Measurements from ENCODE around the gene SORBS2. TPM values are rescaled to one million over a fixed set of nuclear protein-coding genes. Genes with fewer than 3 reads are reported as not detected.

Gene SORBS2
- polyA plus RNA-seq, 2 donors: 22.7 to 33.4 TPM

- H3K9me3 ChIP-seq (ENCODE audit: control insufficient read depth in 2 of 2, insufficient read depth in 1 of 2, low read depth in 1 of 2, low read length in 1 of 2): no peaks in the 10 kb centered on the region
- WGBS, 2 donors: 95 to 97% methylated on average over 8 of the region's 8 CpGs
- H3K27me3 ChIP-seq (ENCODE audit: control insufficient read depth in 1 of 2, insufficient read depth in 2 of 2, low read length in 2 of 2): no peaks in the 10 kb centered on the region
- H3K36me3 ChIP-seq (ENCODE audit: control insufficient read depth in 2 of 2, insufficient read depth in 2 of 2, low read length in 1 of 2): no peaks in the 10 kb centered on the region
- peaks cover 0 to 3% of the 10 kb centered on the region in 2 donors for H3K4me1 ChIP-seq (ENCODE audit: control insufficient read depth in 2 of 2, insufficient read depth in 2 of 2, low read length in 1 of 2)
- no peak overlapping the region for H3K27ac ChIP-seq (ENCODE audit: low read depth in 2 of 2, low read length in 1 of 2)
- no peak overlapping the region for H3K4me3 ChIP-seq (ENCODE audit: low read depth in 1 of 2, low read length in 2 of 2)
These were observed 109.8 kb downstream of the SORBS2 start for GRCh38 chr4:185702147-185702663.

DNA sequence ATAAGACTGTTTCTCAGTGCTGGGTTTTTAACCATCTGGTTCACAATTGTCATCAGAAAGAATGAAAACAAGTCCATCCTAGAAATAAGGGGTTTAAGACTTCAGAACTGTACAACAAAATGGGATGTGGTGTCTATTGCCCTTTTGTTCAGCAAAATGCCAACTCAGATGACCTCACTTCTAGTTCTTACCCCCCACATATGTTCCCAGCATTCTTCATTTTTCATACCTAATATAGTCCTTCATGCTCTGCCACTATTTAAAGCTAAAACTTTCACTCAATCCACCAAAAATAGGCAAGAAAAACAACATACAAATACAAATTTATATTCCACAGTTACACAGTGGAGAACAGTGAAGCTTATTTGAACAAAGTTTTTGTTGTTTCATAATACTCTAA, 111.4 kb downstream of the SORBS2 start:
- H3K27ac ChIP-seq (ENCODE audit: low read depth in 2 of 2, low read length in 1 of 2): no peak overlapping the region
- no peaks in the 10 kb centered on the region for H3K36me3 ChIP-seq (ENCODE audit: control insufficient read depth in 2 of 2, insufficient read depth in 2 of 2, low read length in 1 of 2)
- H3K4me3 ChIP-seq (ENCODE audit: low read depth in 1 of 2, low read length in 2 of 2): no peak overlapping the region
- H3K27me3 ChIP-seq (ENCODE audit: control insufficient read depth in 1 of 2, insufficient read depth in 2 of 2, low read length in 2 of 2): no peaks in the 10 kb centered on the region
- no peaks in the 10 kb centered on the region for H3K9me3 ChIP-seq (ENCODE audit: control insufficient read depth in 2 of 2, insufficient read depth in 1 of 2, low read depth in 1 of 2, low read length in 1 of 2)
- H3K4me1 ChIP-seq (ENCODE audit: control insufficient read depth in 2 of 2, insufficient read depth in 2 of 2, low read length in 1 of 2): peaks cover 0 to 3% of the 10 kb centered on the region in 2 donors

GRCh38 chr4:185700048-185700447, 111.9 kb downstream of the SORBS2 start:
- 52 to 56% methylated on average over 3 of the region's 3 CpGs for WGBS, 2 donors
- peaks cover 0 to 3% of the 10 kb centered on the region in 2 donors for H3K4me1 ChIP-seq (ENCODE audit: control insufficient read depth in 2 of 2, insufficient read depth in 2 of 2, low read length in 1 of 2)
- no peak overlapping the region for H3K4me3 ChIP-seq (ENCODE audit: low read depth in 1 of 2, low read length in 2 of 2)
- H3K9me3 ChIP-seq (ENCODE audit: control insufficient read depth in 2 of 2, insufficient read depth in 1 of 2, low read depth in 1 of 2, low read length in 1 of 2): no peaks in the 10 kb centered on the region
- no peaks in the 10 kb centered on the region for H3K27me3 ChIP-seq (ENCODE audit: control insufficient read depth in 1 of 2, insufficient read depth in 2 of 2, low read length in 2 of 2)
- no peak overlapping the region for H3K27ac ChIP-seq (ENCODE audit: low read depth in 2 of 2, low read length in 1 of 2)
- no peaks in the 10 kb centered on the region for H3K36me3 ChIP-seq (ENCODE audit: control insufficient read depth in 2 of 2, insufficient read depth in 2 of 2, low read length in 1 of 2)

DNA sequence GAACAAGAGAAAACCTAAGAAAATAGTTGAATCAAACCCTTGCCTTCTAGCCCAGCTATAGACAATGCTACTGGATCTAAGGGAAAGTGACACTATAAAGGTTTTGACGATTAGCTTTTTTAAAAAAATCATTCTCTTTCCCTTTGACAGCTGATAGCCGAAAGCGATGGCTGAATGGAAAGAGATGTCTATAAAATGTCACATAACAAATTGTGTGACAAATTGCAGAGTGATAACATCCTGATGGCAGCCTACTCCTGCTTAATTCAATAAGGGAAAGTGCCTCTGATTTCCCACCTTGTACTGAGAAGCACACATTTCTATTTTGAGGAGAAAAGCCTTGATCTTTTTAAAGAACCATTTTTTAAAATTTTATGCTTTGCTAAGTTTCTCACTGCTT, 114.5 kb downstream of the SORBS2 start:
- no peak overlapping the region for H3K27ac ChIP-seq (ENCODE audit: low read depth in 2 of 2, low read length in 1 of 2)
- H3K9me3 ChIP-seq (ENCODE audit: control insufficient read depth in 2 of 2, insufficient read depth in 1 of 2, low read depth in 1 of 2, low read length in 1 of 2): no peaks in the 10 kb centered on the region
- no peaks in the 10 kb centered on the region for H3K4me1 ChIP-seq (ENCODE audit: control insufficient read depth in 2 of 2, insufficient read depth in 2 of 2, low read length in 1 of 2)
- no peak overlapping the region for H3K4me3 ChIP-seq (ENCODE audit: low read depth in 1 of 2, low read length in 2 of 2)
- no peaks in the 10 kb centered on the region for H3K27me3 ChIP-seq (ENCODE audit: control insufficient read depth in 1 of 2, insufficient read depth in 2 of 2, low read length in 2 of 2)
- H3K36me3 ChIP-seq (ENCODE audit: control insufficient read depth in 2 of 2, insufficient read depth in 2 of 2, low read length in 1 of 2): no peaks in the 10 kb centered on the region
- WGBS, 2 donors: 89 to 90% methylated on average over 3 of the region's 3 CpGs

GRCh38 chr4:185695743-185696142, 116.3 kb downstream of the SORBS2 start:
- Histone ChIP-seq H3K27ac (ENCODE audit: low read depth in 2 of 2, low read length in 1 of 2) (no peak overlapping the region), H3K27me3 (ENCODE audit: control insufficient read depth in 1 of 2, insufficient read depth in 2 of 2, low read length in 2 of 2) (no peaks in the 10 kb centered on the region), H3K4me1 (ENCODE audit: control insufficient read depth in 2 of 2, insufficient read depth in 2 of 2, low read length in 1 of 2) (no peaks in the 10 kb centered on the region), H3K4me3 (ENCODE audit: low read depth in 1 of 2, low read length in 2 of 2) (no peak overlapping the region), H3K9me3 (ENCODE audit: control insufficient read depth in 2 of 2, insufficient read depth in 1 of 2, low read depth in 1 of 2, low read length in 1 of 2) (no peaks in the 10 kb centered on the region), H3K36me3 (ENCODE audit: control insufficient read depth in 2 of 2, insufficient read depth in 2 of 2, low read length in 1 of 2) (no peaks in the 10 kb centered on the region)
- WGBS, 2 donors: 95 to 97% methylated on average over 4 of the region's 4 CpGs

- no peak overlapping the region for H3K4me3 ChIP-seq (ENCODE audit: low read depth in 1 of 2, low read length in 2 of 2)
- H3K4me1 ChIP-seq (ENCODE audit: control insufficient read depth in 2 of 2, insufficient read depth in 2 of 2, low read length in 1 of 2): no peaks in the 10 kb centered on the region
- no peak overlapping the region for H3K27ac ChIP-seq (ENCODE audit: low read depth in 2 of 2, low read length in 1 of 2)
- H3K36me3 ChIP-seq (ENCODE audit: control insufficient read depth in 2 of 2, insufficient read depth in 2 of 2, low read length in 1 of 2): no peaks in the 10 kb centered on the region
- H3K9me3 ChIP-seq (ENCODE audit: control insufficient read depth in 2 of 2, insufficient read depth in 1 of 2, low read depth in 1 of 2, low read length in 1 of 2): no peaks in the 10 kb centered on the region
- WGBS, 2 donors: 74 to 75% methylated on average over 12 of the region's 12 CpGs
- no peaks in the 10 kb centered on the region for H3K27me3 ChIP-seq (ENCODE audit: control insufficient read depth in 1 of 2, insufficient read depth in 2 of 2, low read length in 2 of 2)
These were observed 118.3 kb downstream of the SORBS2 start for GRCh38 chr4:185693548-185694215.

- 84 to 96% methylated on average over 9 of the region's 9 CpGs for WGBS, 2 donors
- Histone ChIP-seq H3K27me3 (ENCODE audit: control insufficient read depth in 1 of 2, insufficient read depth in 2 of 2, low read length in 2 of 2) (no peaks in the 10 kb centered on the region), H3K27ac (ENCODE audit: low read depth in 2 of 2, low read length in 1 of 2) (no peak overlapping the region), H3K4me3 (ENCODE audit: low read depth in 1 of 2, low read length in 2 of 2) (no peak overlapping the region), H3K4me1 (ENCODE audit: control insufficient read depth in 2 of 2, insufficient read depth in 2 of 2, low read length in 1 of 2) (no peaks in the 10 kb centered on the region), H3K36me3 (ENCODE audit: control insufficient read depth in 2 of 2, insufficient read depth in 2 of 2, low read length in 1 of 2) (no peaks in the 10 kb centered on the region), H3K9me3 (ENCODE audit: control insufficient read depth in 2 of 2, insufficient read depth in 1 of 2, low read depth in 1 of 2, low read length in 1 of 2) (no peaks in the 10 kb centered on the region)
These were observed 122.6 kb downstream of the SORBS2 start for GRCh38 chr4:185689407-185689806.

GRCh38 chr4:185685804-185686203, 126.2 kb downstream of the SORBS2 start:
- H3K9me3 ChIP-seq (ENCODE audit: control insufficient read depth in 2 of 2, insufficient read depth in 1 of 2, low read depth in 1 of 2, low read length in 1 of 2): no peaks in the 10 kb centered on the region
- H3K36me3 ChIP-seq (ENCODE audit: control insufficient read depth in 2 of 2, insufficient read depth in 2 of 2, low read length in 1 of 2): no peaks in the 10 kb centered on the region
- no peaks in the 10 kb centered on the region for H3K27me3 ChIP-seq (ENCODE audit: control insufficient read depth in 1 of 2, insufficient read depth in 2 of 2, low read length in 2 of 2)
- H3K27ac ChIP-seq (ENCODE audit: low read depth in 2 of 2, low read length in 1 of 2): no peak overlapping the region
- H3K4me1 ChIP-seq (ENCODE audit: control insufficient read depth in 2 of 2, insufficient read depth in 2 of 2, low read length in 1 of 2): no peaks in the 10 kb centered on the region
- 68 to 79% methylated on average over 1 of the region's 1 CpG for WGBS, 2 donors
- H3K4me3 ChIP-seq (ENCODE audit: low read depth in 1 of 2, low read length in 2 of 2): no peak overlapping the region

GRCh38 chr4:185683896-185684295, 128.1 kb downstream of the SORBS2 start:
- Histone ChIP-seq H3K4me3 (ENCODE audit: low read depth in 1 of 2, low read length in 2 of 2) (no peak overlapping the region), H3K27me3 (ENCODE audit: control insufficient read depth in 1 of 2, insufficient read depth in 2 of 2, low read length in 2 of 2) (no peaks in the 10 kb centered on the region), H3K27ac (ENCODE audit: low read depth in 2 of 2, low read length in 1 of 2) (no peak overlapping the region), H3K36me3 (ENCODE audit: control insufficient read depth in 2 of 2, insufficient read depth in 2 of 2, low read length in 1 of 2) (no peaks in the 10 kb centered on the region), H3K9me3 (ENCODE audit: control insufficient read depth in 2 of 2, insufficient read depth in 1 of 2, low read depth in 1 of 2, low read length in 1 of 2) (no peaks in the 10 kb centered on the region), H3K4me1 (ENCODE audit: control insufficient read depth in 2 of 2, insufficient read depth in 2 of 2, low read length in 1 of 2) (no peaks in the 10 kb centered on the region)
- WGBS, 2 donors: 91 to 95% methylated on average over 2 of the region's 2 CpGs

- no peaks in the 10 kb centered on the region for H3K9me3 ChIP-seq (ENCODE audit: control insufficient read depth in 2 of 2, insufficient read depth in 1 of 2, low read depth in 1 of 2, low read length in 1 of 2)
- no peaks in the 10 kb centered on the region for H3K27me3 ChIP-seq (ENCODE audit: control insufficient read depth in 1 of 2, insufficient read depth in 2 of 2, low read length in 2 of 2)
- no peaks in the 10 kb centered on the region for H3K36me3 ChIP-seq (ENCODE audit: control insufficient read depth in 2 of 2, insufficient read depth in 2 of 2, low read length in 1 of 2)
- H3K4me1 ChIP-seq (ENCODE audit: control insufficient read depth in 2 of 2, insufficient read depth in 2 of 2, low read length in 1 of 2): no peaks in the 10 kb centered on the region
- WGBS, 2 donors: 87 to 89% methylated on average over 10 of the region's 10 CpGs
- no peak overlapping the region for H3K27ac ChIP-seq (ENCODE audit: low read depth in 2 of 2, low read length in 1 of 2)
- H3K4me3 ChIP-seq (ENCODE audit: low read depth in 1 of 2, low read length in 2 of 2): no peak overlapping the region
These were observed 128.8 kb downstream of the SORBS2 start for GRCh38 chr4:185683222-185683621.
